GM19397 (cell line): Measurements from ENCODE around the gene LIN7C.
"Not testable (repeated sequence)": the region's sequence is repeated elsewhere in the genome, so short reads cannot be mapped to it uniquely, and the experiment has no call there.

Source experiments
- ATAC-seq: cut with Tn5 transposase; IDR thresholded peaks from one replicate; pipeline ENCODE4 v1.9.1; 2021; ENCODE audit warnings: mild to moderate bottlenecking, moderate library complexity; ENCODE audit not compliant: unreplicated experiment

Gene LIN7C, protein sequence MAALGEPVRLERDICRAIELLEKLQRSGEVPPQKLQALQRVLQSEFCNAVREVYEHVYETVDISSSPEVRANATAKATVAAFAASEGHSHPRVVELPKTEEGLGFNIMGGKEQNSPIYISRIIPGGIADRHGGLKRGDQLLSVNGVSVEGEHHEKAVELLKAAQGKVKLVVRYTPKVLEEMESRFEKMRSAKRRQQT

DNA sequence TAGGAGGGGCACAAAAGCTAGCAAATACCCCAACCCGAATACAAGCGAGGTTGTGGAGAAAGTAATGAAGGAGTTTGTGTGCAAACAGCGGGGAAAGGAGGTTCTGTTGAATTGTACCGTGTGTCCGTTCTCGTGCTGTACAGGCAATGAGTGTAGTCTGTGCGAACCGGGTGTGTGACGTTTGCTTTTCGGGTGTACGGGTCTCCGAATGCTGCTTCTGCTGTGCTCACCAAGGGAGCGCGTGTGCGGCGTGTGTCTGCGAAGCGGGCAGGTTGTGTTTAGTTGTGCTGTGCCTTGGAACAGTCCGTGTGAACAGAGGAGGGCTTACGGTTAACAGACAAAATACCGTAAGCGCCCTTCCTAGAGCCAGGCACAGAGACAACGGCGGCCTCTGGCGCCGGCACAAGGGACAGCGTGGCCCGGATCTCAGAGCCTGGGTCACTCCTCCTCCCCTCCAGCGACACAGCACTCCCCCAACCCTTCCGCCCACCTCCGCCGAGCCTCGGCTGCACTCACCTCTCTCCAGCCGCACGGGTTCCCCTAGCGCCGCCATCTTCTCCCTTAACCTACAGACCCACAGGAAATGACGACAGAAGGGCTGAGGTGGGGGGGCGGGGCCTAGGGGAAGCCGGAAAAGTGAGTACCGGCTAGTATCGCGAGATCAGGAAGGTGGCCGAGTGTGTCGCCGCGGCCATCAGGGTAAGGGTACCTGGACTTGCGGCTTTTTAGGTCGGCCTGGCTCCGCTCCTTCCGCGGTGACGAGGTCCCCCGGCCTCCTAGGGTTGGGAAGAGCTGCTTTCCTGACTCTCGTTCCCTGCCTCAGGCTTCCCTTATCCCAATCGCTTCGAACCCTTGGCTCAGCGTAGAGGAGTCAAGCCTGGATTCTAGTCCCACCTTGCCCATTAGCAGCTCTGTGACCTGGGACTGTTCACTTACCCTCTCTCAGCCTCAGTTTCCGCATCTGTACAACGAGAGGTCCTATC lies at the start of gene LIN7C:
Gene LIN7C (minus strand): TSS at position 570 of the 983 bp plus-strand sequence. CDS start 17 bp downstream, at position 553.
- ATAC-seq: peak; percentile 96

- ATAC-seq: no peak
Observed at GRCh38 chr11:27555264-27555663, 48.7 kb upstream of the LIN7C start.

DNA sequence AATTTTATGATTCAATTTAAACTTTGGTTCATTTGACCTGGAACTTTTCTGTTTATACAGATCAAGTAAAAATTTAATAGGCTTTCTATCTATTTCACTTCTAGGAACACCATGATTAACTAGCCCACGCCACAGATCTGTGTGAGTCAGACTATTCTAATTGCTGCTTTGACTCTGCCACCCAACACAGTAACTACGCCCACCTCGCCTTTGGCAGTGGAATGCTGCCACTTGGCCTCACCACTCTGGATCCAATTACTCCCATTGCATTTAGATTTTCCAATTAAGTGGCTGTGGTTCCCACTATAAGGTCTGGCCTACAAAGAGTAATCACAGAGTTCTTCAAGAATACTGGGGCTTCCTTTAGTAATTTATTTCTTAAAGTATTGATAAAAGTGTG lies 46.6 kb upstream of the LIN7C start:
- no peak for ATAC-seq

DNA sequence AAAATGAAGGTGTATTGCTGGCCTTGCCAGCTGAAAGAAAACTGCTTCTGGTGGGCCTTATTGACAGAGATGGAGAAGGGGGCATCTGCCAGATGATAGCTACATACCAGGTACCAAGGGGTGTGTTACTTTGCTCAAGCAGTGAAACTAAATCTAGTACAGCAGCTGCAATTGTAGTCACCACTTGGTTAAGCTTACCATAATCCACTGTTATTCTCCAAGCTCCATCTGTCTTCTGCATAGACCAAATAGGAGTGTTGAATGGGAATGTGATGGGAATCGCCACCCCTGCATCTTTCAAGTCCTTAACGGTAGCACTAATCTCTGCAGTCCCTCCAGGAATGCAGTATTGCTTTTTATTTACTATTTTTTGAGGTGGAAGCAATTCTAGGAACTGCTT lies 45.8 kb upstream of the LIN7C start:
- ATAC-seq: no peak

GRCh38 chr11:27551127-27551526 lies 44.6 kb upstream of the LIN7C start:
- ATAC-seq: no peak

- no peak for ATAC-seq
Observed at GRCh38 chr11:27545946-27546345, 39.4 kb upstream of the LIN7C start.

- no peak for ATAC-seq
Observed at GRCh38 chr11:27545035-27545434, 38.5 kb upstream of the LIN7C start.

GRCh38 chr11:27541790-27542189 lies 35.2 kb upstream of the LIN7C start:
- no peak for ATAC-seq

GRCh38 chr11:27540051-27540450 lies 33.5 kb upstream of the LIN7C start:
- no peak for ATAC-seq

- no peak for ATAC-seq
Observed at GRCh38 chr11:27535103-27535502, 28.5 kb upstream of the LIN7C start.

GRCh38 chr11:27532652-27533325 lies 26.2 kb upstream of the LIN7C start:
- ATAC-seq: no peak

DNA sequence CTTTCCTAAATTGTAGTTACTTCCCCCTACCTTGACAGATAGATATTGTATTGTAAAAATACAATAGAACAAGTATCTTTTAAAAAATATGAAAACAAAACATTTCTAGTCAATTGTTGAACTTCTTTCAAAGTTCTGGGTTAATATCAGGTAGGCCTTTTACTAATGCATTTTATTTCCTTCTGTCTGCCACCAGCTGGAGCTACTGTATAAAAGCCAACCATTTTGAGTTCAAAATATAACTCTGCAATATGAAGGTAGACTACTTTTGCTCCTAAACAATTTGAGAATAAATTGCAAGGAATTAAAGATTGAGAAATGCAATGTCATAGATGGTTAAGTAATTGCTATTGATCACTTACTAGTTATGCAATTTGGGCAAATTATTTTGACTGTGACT lies 22.1 kb upstream of the LIN7C start:
- ATAC-seq: no peak

- ATAC-seq: no peak
Observed at GRCh38 chr11:27526535-27526934, 20.0 kb upstream of the LIN7C start.

DNA sequence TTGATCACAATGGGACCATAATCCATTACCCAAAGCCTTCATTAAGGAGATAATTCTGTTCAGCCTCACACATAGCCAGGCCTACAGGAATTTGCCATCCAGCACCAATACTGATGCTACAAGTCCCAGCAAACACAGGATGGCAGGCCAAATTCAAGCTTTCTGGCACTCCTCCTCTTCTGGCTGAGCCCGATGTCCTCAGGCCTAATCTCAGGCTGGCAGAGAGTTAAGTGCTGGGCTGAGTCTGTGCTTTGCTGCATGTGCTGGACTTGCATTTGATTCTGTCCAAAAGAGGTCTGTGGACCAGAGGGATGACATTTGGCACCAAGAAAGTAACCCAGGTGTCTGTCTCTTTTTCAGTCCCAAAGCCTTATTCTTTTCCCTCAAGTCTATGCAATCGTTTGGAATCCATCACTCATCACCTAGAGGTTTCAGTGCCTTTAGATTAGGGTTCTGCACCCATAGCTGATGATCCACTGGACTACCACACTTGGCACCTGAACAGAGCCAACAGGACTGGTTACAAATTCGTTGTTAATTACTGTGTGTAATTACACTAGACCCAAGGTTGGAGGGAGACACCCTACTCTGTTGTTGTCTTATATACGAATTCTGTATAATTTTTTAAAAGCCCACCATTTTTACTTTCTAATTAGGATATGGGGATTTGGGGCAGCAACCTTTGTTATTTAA lies 19.4 kb upstream of the LIN7C start:
- ATAC-seq: no peak

DNA sequence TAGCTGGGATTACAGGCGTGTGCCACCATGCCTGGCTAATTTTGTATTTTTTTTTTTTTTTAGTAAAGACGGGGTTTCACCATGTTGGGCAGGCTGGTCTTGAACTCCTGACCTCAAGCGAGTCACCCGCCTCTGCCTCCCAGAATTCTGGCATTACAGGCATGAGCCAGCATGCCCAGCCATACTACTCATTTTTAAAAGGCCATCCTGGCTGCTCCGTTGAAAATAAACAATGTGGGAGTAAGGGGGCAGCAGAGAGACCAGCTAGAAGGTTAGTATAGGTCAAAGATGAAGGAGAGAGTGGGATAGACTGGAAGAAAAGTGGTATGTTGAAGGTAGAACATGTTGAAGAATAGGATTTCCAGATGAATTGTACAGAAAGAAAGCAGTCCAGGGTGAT lies 17.6 kb upstream of the LIN7C start:
- ATAC-seq: no peak

GRCh38 chr11:27520226-27520625 lies 13.7 kb upstream of the LIN7C start:
- ATAC-seq: no peak

DNA sequence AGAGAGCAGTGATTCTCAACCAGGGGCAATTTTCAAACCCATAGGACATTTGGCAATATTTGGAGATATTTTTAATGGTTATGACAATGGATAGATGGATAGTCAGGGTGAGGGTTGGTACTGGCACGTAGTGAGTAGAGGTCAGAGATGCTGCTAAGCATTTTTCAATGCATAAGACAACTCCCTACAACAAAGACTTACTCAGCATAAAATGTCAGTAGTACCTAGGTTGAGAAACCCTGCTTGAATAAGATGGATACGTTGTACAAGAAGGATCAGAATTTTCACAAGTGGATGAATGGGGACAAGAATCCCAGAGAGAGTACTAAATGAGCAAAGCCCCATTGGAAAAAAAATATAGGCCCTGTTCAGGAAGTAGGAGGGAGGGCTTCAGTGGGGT lies 11.9 kb upstream of the LIN7C start:
- ATAC-seq: no peak

DNA sequence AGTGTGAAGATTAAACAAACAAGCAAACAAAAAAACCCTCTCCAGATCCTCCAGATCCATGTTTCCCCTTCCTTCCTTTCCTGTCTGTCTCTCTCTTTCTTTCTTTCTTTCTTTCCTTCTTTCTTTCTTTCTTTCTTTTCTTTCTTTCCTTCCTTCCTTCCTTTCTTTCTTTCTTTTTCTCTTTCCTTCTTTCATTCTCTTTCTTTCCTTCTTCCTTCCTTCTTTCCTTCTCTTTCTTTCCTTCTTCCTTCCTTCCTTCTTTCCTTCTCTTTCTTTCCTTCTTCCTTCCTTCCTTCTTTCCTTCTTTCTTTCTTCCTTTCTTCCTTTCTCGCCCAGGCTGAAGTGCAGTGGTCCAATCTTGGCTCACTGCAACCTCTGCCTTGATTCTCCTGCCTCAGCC lies 10.9 kb upstream of the LIN7C start:
- not testable (repeated sequence) for ATAC-seq

- ATAC-seq: no peak
Observed at GRCh38 chr11:27514558-27514957, 8.0 kb upstream of the LIN7C start.

- no peak for ATAC-seq
Observed at GRCh38 chr11:27514076-27514475, 7.5 kb upstream of the LIN7C start.

GRCh38 chr11:27513389-27513788 lies 6.8 kb upstream of the LIN7C start:
- no peak for ATAC-seq
